Measurements from ENCODE around the gene EIF4G2. TPM values are rescaled to one million over a fixed set of nuclear protein-coding genes. Genes with fewer than 3 reads are reported as not detected.

The EIF4G2 gene
- total RNA-seq, 4 donors from 2014 or later: 587 to 866 (median 665) TPM

- Histone ChIP-seq H3K9me3 (no peaks in the 10 kb centered on the region), H3K4me1 (peaks cover 5 to 24% (median 8%) of the 10 kb centered on the region in 3 donors), H3K36me3 (peaks cover 0 to 14% of the 10 kb centered on the region in 2 donors), H3K27ac (no peak overlapping the region), H3K4me3 (no peak overlapping the region), H3K27me3 (no peaks in the 10 kb centered on the region)
- TF ChIP-seq POLR2A (IDR thresholded peaks at IDR 0.05) (no peak), EP300 (IDR thresholded peaks at IDR 0.05) (no peak), POLR2AphosphoS5 (IDR thresholded peaks at IDR 0.05) (no peak), CTCF (IDR thresholded peaks at IDR 0.05) (no peak)
- ATAC-seq: no peak
- WGBS, 2 donors (ENCODE audit: low coverage in 1 of 2): 51 to 69% methylated on average over 2 of the region's 2 CpGs
Observed at GRCh38 chr11:10749476-10749875, 59.2 kb downstream of the EIF4G2 start.

GRCh38 chr11:10747733-10748132, 61.0 kb downstream of the EIF4G2 start:
- H3K9me3 ChIP-seq: no peaks in the 10 kb centered on the region
- no peak overlapping the region for H3K27ac ChIP-seq
- TF ChIP-seq CTCF (IDR thresholded peaks at IDR 0.05) (no peak), POLR2A (IDR thresholded peaks at IDR 0.05) (no peak), EP300 (IDR thresholded peaks at IDR 0.05) (no peak), POLR2AphosphoS5 (IDR thresholded peaks at IDR 0.05) (no peak)
- H3K4me1 ChIP-seq: peaks cover 5 to 17% (median 8%) of the 10 kb centered on the region in 3 donors
- peaks cover 0 to 2% of the 10 kb centered on the region in 2 donors for H3K36me3 ChIP-seq
- no peak for ATAC-seq
- H3K27me3 ChIP-seq: no peaks in the 10 kb centered on the region
- H3K4me3 ChIP-seq: no peak overlapping the region

Small RNAs within 50 kb of the gene (small RNA-seq; reads per million reads assigned to genes)
- gene SNORD97: 0 reads per million in 4 donors

Other genes starting within 250 kb of the EIF4G2 start
- gene LYVE1, start 240.3 kb downstream of the EIF4G2 start, total RNA-seq: 100 to 1,000 TPM in 2 of 4 donors, 10 to 100 TPM in 2; 13.2 to 191 (median 102) TPM
- gene IRAG1, start 115.2 kb downstream of the EIF4G2 start, total RNA-seq: 100 to 1,000 TPM; 156 to 408 (median 278) TPM
- gene CTR9, start 57.7 kb downstream of the EIF4G2 start, total RNA-seq: 10 to 100 TPM; 18.1 to 21.8 (median 20.9) TPM
- gene ZBED5, start 49.1 kb upstream of the EIF4G2 start, total RNA-seq: 10 to 100 TPM; 26.0 to 57.3 (median 41.7) TPM